Activated T-cell treated with anti-CD3 and anti-CD28 coated beads, Interleukin-2, amount 50 U/mL, for 48 hours (primary cell): ENCODE results near the gene CD24.
"Not testable (repeated sequence)": the region's sequence is repeated elsewhere in the genome, so short reads cannot be mapped to it uniquely, and the experiment has no call there.

Source experiments
- DNase-seq, 2 experiments: peaks; one replicate each; pipeline ENCODE4 v3.0.0-alpha.2; 2020

The CD24 gene

GRCh38 chr6:106974336-106974998 is at the start of gene CD24:
CD24 (minus strand) TSS chr6:106974729; CDS start chr6:106974646, 83 bp downstream.
- peak; percentile 36 to 43 for DNase-seq

GRCh38 chr6:107021446-107022185 is 47.1 kb upstream of the CD24 start:
- DNase-seq, result no peak

DNA sequence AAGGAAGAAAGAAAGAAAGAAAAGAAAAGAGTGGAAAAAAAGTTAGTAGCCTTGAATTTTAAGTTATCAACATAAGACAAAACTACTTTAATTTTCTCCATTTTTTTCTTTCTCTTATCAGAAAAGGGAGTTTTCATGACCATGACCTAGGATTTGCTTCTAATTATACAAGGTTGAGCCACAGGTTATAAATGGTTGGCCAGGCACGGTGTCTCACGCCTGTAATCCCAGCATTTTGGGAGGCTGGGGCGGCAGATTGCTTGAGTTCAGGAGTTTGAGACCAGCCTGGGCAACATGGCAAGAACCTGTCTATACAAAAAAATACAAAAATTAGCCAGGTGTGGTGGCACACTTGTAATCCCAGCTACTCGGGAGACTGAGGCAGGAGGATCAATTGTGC is 45.7 kb upstream of the CD24 start:
- DNase-seq, result no peak

GRCh38 chr6:107019628-107020027 is 45.1 kb upstream of the CD24 start:
- not testable (repeated sequence) for DNase-seq

DNA sequence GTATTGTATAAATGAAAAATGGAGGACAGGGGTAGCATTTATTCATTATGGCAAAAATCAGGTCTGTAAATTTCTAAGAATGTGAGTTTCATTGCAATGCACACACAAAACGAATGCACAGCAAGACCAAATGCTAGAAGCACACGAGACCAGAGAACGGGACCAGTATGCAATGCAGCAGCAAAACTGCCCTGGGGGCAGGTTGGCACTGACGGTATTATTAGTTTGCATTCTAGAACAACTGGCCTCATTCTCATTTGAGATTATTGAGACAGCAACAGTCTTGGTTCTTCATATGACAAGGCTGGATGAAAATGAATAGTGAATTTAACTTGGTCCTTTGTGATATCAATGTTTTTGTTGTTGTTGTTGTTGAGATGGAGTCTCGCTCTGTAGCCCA is 44.5 kb upstream of the CD24 start:
- no peak for DNase-seq

- no peak for DNase-seq
These were observed 35.0 kb upstream of the CD24 start for GRCh38 chr6:107009499-107009898.

GRCh38 chr6:106997392-106998158 is 23.0 kb upstream of the CD24 start:
- peak; percentile 63 to 74 for DNase-seq

DNA sequence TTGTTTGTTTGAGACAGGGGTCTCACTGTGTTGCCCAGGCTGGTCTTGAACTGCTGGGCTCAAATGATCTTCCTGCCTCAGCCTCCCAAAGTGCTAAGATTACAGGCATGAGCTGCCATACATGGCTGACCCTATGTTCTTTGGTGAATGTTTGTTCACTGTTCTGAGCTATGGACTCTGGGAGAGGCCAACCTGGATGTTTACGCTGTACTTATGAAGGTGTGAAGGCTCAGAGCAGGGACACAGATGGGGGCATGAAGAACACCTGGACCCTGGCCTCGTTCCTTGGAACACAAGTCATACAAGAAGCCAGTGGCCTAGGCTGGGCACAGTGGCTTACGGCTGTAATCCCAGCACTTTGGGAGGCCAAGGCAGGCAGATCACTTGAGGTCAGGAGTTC is 21.1 kb upstream of the CD24 start:
- no peak for DNase-seq

- not testable (repeated sequence) for DNase-seq
These were observed 15.2 kb upstream of the CD24 start for GRCh38 chr6:106989737-106990136.

DNA sequence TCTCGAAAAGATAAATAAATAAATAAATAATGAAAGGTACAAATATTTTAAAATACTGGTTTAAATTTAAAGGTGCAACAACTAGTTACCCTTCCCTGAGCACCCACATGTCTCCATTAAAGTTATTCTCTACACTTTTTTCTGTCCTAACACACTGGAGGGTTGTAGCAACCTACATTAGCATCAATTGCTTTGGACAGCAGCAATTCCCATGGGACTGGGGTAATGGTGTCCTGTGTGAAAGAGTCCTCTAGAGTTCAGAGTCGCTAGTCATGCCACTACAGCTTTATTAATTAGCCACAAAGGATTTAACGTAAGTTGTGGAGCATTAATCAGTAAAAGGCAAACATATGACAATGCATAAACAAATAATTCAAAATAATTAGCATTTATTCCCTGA is 14.1 kb upstream of the CD24 start:
- no peak for DNase-seq

DNA sequence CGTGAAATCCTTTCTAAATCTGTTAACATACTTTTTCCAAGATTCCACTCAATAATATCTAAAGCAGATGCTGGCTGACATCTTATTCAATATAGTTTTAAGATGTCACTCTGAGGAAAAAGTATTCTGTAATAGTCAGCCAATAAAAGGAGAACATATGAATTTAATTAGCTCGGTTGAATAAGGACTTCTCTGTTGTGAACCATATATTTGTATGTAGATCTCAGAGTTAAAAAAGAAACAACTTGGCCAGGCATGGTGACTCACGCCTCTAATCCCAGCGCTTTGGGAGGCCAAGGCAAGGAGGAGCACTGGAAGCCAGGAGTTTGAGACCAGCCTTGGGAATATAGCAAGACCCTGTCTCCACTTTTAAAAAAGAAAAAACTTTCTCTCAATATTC is 7.4 kb upstream of the CD24 start:
- no peak for DNase-seq

- no peak for DNase-seq
These were observed 6.4 kb upstream of the CD24 start for GRCh38 chr6:106980926-106981325.

DNA sequence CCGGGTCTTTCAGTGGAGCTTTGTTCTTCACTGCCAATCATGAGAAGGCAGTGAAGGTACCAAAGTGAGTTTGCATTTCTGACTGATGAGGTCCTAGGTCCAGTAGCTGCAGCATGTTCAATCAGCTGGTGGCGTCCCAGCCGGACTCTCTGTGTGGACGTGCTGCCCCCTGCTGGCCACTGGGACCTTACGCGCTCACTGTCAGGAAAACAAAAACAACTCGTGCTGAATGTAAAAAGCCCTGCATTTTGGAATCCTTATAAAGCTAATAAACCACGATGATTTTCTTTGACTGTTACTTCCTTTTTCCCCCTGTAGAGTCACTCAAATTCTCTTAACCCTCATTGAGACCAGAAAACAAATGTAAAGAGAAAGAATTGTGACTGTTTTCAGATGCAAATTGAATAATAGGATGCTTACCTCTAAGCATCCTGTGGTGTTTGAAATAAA is 4.9 kb upstream of the CD24 start:
- DNase-seq, result peak; percentile 86 to 88

DNA sequence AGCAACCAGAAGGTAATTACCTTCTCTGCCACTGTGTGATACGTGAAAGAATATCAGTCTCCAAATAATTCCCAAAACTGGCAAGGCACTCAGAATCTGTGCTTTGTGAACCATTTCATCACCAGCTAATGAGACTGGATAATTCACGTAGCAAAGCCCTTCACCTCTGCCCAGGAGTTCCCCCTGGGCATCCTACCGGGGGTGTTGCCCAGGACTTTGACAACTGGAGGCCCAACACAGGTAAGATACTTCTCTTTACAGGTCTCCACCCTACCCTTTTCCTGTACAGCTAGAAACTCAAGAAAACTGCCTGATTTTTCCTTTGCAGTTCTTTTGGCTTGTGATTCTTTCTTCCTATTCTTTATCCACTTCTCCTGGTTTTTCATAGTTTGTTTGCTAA is 2.7 kb upstream of the CD24 start:
- DNase-seq, result no peak

DNA sequence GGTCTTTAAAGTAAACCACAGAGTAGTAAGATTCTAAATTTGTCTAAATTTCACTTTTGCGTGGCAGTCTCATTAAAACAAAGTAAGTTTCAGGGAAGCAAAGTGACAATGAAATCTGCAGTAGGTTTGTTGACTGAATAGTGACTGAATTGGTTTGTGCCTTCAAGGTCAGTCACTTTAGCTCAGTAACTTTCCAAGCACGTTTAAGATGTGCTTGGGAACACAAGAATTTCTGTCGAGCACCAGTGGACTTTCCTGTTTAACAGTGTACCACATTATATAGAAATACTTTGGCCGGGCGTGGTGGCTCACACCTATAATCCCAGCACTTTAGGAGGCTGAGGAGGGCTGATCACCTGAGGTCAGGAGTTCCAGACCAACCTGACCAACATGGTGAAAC is 1.7 kb upstream of the CD24 start:
- no peak for DNase-seq

DNA sequence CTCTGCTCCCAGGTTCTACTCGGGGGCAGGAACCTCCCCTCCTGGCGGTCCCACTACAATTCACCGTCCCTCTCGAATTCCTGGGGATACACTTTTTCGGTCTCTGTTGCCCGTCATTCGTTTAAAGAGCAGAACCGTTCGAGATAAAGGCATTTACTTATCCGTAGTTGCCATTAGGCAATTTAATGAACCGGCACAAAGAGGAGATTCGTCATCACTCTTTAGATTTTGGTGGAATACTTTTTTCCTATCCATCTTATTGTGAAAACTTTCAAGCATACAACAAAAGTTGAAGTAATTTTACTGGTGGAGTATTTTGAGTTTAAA is 1.2 kb upstream of the CD24 start:
- DNase-seq, result no peak

DNA sequence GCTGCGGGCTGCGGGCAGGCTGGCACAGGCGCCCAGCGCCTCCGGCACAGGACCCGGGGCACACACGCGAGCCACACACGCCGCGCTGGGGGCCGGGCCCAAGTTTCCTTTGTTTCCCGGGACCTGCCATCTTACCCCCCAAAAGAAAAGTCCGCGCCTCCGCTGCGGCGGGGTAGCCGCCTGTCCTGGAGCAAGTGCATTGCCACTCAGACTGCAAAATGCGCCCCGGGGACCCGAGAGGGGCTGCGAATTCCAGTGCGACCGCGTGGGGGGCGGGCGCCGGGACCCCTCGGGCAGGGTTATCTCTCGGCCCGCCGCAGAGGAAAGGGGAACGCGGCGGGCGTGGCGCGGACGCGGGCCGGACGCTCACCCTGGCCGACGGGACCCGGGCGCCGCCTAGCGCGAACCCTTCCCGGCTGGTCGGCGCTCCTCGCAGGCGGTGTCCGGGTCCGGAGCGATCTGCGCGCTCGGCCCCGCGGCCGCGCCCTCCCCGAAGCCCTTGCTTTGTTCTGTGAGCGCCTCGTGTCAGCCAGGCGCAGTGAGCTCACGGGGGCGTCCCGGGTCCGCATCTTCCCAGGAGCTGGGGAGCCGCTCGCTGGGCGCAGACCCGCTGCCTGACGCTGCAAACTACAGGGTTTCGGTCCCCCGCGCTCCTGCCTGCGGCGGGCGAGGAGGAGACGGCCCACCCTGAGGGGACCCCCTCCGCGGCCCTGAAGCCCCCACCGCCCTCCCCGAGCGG is 639 bp upstream of the CD24 start:
- peak; percentile 33 to 45 for DNase-seq

DNA sequence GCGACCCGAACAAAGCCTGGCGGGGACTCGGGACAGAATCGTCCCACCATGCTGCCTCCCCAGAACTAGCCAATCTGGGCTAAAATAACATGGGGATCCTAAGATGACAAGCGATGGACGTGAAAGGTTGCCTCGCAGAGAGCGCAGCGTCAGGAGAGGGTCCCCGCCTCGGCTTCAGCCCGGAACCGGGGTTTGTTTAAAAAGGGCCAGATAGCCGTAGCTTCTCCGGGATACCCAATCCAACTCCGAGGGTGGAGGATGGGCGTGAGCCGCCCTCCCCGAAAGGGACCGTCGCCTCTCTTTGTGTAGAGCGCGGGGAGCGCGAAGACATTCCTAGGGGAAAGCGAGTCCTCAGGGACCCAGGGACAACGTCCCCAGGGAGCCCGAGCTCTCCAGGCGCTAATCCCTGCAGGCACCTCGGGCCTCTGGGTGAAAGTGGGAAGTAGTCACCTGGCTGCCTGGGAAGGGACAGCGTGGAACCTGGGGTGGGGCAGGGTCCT is 643 bp downstream of the CD24 start:
- peak; percentile 29 to 33 for DNase-seq

- peak in 1 of 2 experiments; percentile 28 for DNase-seq
These were observed 1.3 kb downstream of the CD24 start for GRCh38 chr6:106973018-106973835.

GRCh38 chr6:106972500-106972899 is 2.0 kb downstream of the CD24 start:
- no peak for DNase-seq

DNA sequence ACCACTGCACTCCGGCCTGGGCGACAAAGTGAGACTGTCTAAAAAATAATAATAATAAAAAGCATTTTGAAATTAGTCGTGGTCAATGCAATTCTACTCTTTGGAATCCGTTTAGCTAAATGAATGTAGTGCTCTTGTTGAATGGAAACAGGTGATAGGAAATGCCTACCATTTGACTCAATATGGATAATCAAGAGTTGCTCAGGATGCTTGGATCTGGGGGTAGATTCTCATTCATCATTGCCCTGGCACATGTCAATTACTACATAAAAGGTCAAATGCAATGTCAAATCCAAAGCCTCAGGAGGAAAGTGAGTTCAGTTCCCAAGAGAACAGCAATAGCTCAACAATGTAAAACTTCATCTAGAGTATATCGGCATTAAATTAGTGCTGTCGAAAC is 3.8 kb downstream of the CD24 start:
- DNase-seq, result not testable (repeated sequence)

- DNase-seq, result no peak
These were observed 6.5 kb downstream of the CD24 start for GRCh38 chr6:106967936-106968555.
